ENCODE results near the gene FGGY.

DNA sequence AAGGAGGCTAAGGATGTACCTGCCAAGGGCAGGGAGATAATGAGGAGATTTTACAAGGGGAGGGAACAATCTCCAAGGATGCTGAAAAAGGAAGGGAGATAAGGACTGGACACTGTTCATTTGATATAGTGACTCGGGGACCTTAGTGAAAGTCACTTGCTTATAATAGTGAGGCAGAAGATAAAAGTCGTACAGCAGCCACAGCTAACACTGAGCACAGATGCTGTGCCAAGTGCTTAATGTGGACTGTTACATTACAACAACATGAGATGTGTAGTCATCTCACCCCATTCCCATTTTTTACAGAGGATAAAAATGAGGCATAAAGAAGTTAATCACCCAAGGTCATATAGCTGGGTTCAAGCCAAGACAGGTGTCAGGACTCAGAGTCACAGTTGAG is 181.9 kb downstream of the FGGY start:
- TF ChIP-seq EZH2 (IDR thresholded peaks at IDR 0.05) (no peak), POLR2AphosphoS5 (IDR thresholded peaks at IDR 0.05; ENCODE audit: borderline replicate concordance, low read depth, low read length) (no peak), FOXP2 (optimal IDR thresholded peaks at IDR 0.05; ENCODE audit: control extremely low read depth, extremely low read length, insufficient read depth) (no peak)
